ENCODE results near the gene ZNF670. TPM values are rescaled to one million over a fixed set of nuclear protein-coding genes. Genes with fewer than 3 reads are reported as not detected.

The ZNF670 gene
- total RNA-seq, 4 donors from 2014 or later, result 3.5 to 7.4 (median 4.4) TPM

DNA sequence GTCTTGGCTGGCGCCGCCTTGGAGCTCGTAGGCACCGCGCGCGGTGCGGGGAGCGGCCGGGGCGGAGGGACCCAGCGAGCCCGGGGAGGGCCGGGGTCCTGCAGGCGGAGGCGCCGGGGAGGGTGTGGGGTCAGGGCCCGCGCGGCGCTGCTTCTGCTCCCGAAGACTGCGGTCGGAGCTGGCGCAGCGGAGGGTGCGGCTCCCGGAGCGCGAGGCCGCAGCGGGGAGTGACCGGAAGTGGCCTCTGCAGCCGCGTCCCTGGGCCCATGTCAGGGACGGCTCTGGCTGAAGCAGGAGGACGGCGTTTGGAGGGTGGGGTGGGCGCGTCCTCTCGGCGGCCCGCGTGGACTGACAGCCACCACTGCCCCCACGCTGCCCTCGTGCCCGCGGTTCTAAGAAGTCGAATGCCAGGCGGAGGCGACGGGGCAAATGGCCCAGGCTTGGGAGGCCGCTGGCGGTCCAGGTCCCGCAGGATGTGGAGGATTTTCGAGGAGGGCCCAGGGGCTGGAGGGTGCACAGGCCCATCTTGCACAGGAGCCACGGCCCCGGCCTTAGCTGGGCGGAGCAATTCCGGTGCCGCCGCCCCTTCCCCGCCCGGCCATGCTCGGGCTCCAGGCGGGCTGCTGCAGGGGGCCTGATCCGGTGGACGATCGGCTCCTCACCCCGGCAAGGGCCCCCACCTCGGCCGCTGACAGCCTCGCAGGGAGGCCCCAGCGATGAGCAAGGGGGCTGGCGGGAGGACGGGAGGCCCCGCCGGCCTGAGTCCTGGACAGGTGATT lies 33.3 kb upstream of the ZNF670 start:
- Histone ChIP-seq H3K27ac (peak overlapping the region; percentile 66 to 79 (median 66)), H3K4me1 (peaks cover 4 to 14% of the 10 kb centered on the region in 2 donors), H3K4me3 (replicated peaks in 1 of 3) (peak overlapping the region; percentile 59 to 97 (median 62)), H3K27me3 (no peaks in the 10 kb centered on the region), H3K36me3 (no peaks in the 10 kb centered on the region), H3K9me3 (no peaks in the 10 kb centered on the region)
- peak; percentile 25 to 86 for TF ChIP-seq POLR2A (IDR thresholded peaks at IDR 0.05)
- TF ChIP-seq, protein P1, sequence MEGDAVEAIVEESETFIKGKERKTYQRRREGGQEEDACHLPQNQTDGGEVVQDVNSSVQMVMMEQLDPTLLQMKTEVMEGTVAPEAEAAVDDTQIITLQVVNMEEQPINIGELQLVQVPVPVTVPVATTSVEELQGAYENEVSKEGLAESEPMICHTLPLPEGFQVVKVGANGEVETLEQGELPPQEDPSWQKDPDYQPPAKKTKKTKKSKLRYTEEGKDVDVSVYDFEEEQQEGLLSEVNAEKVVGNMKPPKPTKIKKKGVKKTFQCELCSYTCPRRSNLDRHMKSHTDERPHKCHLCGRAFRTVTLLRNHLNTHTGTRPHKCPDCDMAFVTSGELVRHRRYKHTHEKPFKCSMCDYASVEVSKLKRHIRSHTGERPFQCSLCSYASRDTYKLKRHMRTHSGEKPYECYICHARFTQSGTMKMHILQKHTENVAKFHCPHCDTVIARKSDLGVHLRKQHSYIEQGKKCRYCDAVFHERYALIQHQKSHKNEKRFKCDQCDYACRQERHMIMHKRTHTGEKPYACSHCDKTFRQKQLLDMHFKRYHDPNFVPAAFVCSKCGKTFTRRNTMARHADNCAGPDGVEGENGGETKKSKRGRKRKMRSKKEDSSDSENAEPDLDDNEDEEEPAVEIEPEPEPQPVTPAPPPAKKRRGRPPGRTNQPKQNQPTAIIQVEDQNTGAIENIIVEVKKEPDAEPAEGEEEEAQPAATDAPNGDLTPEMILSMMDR (IDR thresholded peaks at IDR 0.05), result peak in 1 of 6 experiments; percentile 6
- intact Hi-C loops (cut with DNase I), result no loop called here
- WGBS, 2 donors, result 0 to 7% methylated on average over 19 to 21 of the region's 78 CpGs
- DNase-seq, result peak; percentile 75 to 79

DNA sequence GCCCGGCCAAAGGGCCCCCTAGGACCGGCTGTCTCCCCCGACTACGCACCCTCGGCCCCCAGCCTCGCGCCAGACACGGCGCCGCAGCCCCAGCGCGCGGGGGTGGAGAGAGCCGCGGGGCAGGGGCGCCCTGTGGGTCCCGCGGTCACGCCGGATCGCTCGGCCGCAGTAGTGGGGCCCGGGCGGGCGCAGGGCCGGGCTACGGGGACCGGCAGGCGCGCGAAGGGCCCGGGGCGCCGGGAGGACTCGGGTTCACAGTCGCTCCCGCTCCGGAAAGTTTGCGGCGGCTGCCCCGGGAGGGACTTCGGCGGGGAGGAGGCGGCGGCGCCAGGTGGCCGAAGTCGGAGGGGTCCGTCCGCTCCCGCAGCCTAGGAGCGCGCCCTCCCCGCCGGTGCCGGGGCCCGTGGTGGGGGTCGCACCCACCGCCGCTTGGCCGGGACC lies 32.7 kb upstream of the ZNF670 start:
- Histone ChIP-seq H3K36me3 (no peaks in the 10 kb centered on the region), H3K27ac (peak overlapping the region; percentile 66 to 79 (median 66)), H3K4me3 (replicated peaks in 1 of 3) (peak overlapping the region; percentile 59 to 97 (median 62)), H3K4me1 (peaks cover 4 to 14% of the 10 kb centered on the region in 2 donors), H3K27me3 (no peaks in the 10 kb centered on the region), H3K9me3 (no peaks in the 10 kb centered on the region)
- intact Hi-C loops (cut with DNase I), result no loop called here
- DNase-seq, result peak in 1 of 2 donors; percentile 20
- WGBS, 2 donors, result 0% methylated on average over 4 of the region's 62 CpGs; no CpG with 5 or more reads in 1 of the 2 donors
- TF ChIP-seq, protein P1 (IDR thresholded peaks at IDR 0.05), result no peak
- TF ChIP-seq POLR2A (IDR thresholded peaks at IDR 0.05), result no peak

DNA sequence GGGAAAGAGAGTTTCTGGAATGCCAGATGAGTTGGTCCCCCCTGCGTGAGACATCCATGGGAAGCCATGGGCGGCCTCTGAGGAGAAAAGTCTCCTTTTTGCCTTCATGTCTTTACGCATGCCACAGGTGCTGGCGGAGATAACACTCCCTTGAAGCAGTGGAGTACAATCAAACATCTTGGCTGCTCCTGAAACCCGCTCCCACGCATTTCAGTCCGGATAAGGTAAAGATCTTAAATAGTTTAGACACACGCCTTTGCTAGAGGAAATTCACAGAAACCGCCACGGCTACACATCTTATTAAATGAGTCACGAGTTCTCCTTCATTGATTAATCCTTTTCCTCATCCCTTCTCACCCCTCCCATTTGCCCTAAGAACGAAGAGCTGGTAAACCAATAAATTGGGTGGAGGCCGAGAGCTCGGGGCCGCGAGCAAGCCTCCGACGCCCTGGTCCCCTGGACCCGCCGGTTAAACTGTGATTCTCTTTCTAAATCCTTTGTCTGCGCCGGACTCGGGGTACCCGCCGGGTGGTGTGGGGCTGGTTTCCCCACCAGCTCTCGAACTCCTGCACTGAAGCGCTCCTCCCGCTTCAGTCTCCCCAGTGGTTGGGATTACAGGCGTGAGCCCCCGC lies 32.1 kb upstream of the ZNF670 start:
- H3K27me3 ChIP-seq, result no peaks in the 10 kb centered on the region
- no peak for DNase-seq
- no peaks in the 10 kb centered on the region for H3K36me3 ChIP-seq
- peak overlapping the region in 2 of 3 donors; percentile 66 to 79 for H3K27ac ChIP-seq
- WGBS, 2 donors, result 26 to 30% methylated on average over 25 to 28 of the region's 30 CpGs
- intact Hi-C loops (cut with DNase I), result no loop called here
- H3K4me1 ChIP-seq, result peaks cover 4 to 14% of the 10 kb centered on the region in 2 donors
- peak overlapping the region; percentile 59 to 97 (median 62) for H3K4me3 ChIP-seq (replicated peaks in 1 of 3)
- no peaks in the 10 kb centered on the region for H3K9me3 ChIP-seq
- TF ChIP-seq POLR2A (IDR thresholded peaks at IDR 0.05), result no peak
- TF ChIP-seq, protein P1 (IDR thresholded peaks at IDR 0.05), result no peak

DNA sequence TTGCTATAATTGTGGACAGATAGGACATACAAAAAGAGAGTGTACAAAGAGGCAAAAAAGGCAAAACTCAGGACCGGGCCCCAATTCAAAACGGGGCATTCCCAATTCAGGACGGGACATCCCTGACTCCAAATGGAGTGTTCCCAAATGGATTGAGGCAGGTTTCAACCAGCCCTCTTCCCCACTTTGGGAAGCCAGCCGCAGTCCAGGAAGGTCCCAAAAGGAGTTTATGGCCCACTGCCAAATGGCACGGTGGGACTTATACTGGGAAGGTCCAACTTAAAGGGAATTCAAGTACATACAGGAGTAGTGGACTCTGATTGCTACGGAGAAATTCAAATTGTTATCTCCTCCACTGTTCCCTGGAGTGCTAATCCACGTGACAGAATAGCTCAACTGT lies 29.1 kb upstream of the ZNF670 start:
- WGBS, 2 donors, result 85 to 89% methylated on average over 7 of the region's 7 CpGs
- no peaks in the 10 kb centered on the region for H3K36me3 ChIP-seq
- H3K4me1 ChIP-seq, result peaks cover 11 to 22% of the 10 kb centered on the region in 2 donors
- H3K27me3 ChIP-seq, result no peaks in the 10 kb centered on the region
- no peak overlapping the region for H3K4me3 ChIP-seq (replicated peaks in 1 of 3)
- TF ChIP-seq, protein P1 (IDR thresholded peaks at IDR 0.05), result no peak
- no peak for TF ChIP-seq POLR2A (IDR thresholded peaks at IDR 0.05)
- H3K27ac ChIP-seq, result no peak overlapping the region
- H3K9me3 ChIP-seq, result no peaks in the 10 kb centered on the region
- no peak for DNase-seq
- intact Hi-C loops (cut with DNase I), result no loop called here

DNA sequence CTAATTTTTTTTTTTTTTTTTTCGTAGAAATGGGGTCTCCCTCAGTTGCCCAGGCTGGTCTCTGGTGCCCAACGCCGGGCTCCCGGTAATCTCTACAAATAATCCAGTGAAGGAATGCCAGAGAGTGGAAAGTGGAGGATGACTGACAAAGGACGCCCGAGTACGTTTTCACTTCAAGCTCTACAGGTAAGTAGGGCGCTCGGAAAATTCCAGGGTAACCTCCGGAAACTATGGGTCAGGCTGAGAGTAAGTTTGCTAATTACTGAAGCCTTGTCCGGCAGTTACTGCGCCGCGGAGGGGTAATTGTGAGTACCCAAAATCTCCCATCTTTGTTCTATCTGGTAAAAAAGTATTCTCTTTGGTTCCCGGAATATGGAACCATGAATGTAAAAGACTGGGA lies 27.4 kb upstream of the ZNF670 start:
- 89 to 94% methylated on average over 15 of the region's 15 CpGs for WGBS, 2 donors
- no peak for TF ChIP-seq POLR2A (IDR thresholded peaks at IDR 0.05)
- TF ChIP-seq, protein P1 (IDR thresholded peaks at IDR 0.05), result no peak

More for the DNA sequence above, 27.4 kb upstream of the ZNF670 start:
- H3K9me3 ChIP-seq, result no peaks in the 10 kb centered on the region
- DNase-seq, result no peak
- H3K36me3 ChIP-seq, result peaks cover 2 to 4% of the 10 kb centered on the region in 2 donors
- intact Hi-C loops (cut with DNase I), result no loop called here
- H3K27me3 ChIP-seq, result no peaks in the 10 kb centered on the region
- peaks cover 11 to 17% of the 10 kb centered on the region in 2 donors for H3K4me1 ChIP-seq
- no peak overlapping the region for H3K4me3 ChIP-seq (replicated peaks in 1 of 3)
- H3K27ac ChIP-seq, result no peak overlapping the region
